Stomach (tissue), 4 donors: ENCODE data around the gene DCDC1.

Experiments
- CTCF ChIP-seq, 7 experiments: fragments of 450-650 bp in 4 of 7; fragments of 200-600 bp in 3 of 7; sonication (generic) in 3 of 7; IDR thresholded peaks; one replicate each; pipeline ENCODE4 v1.5.1; 2016 to 2019; ENCODE audit warnings: antibody characterized with exemption in 7 of 7, control low read depth in 2 of 7, mild to moderate bottlenecking in 1 of 7
- POLR2A ChIP-seq, 4 donors: fragments of 450-650 bp; IDR thresholded peaks; one replicate each; pipeline ENCODE4 v1.6.1; 2016; ENCODE audit warnings: antibody characterized with exemption in 4 of 4, control low read depth in 2 of 4, mild to moderate bottlenecking in 1 of 4, moderate library complexity in 1 of 4
- POLR2AphosphoS5 ChIP-seq, 3 donors: sonication (generic); formaldehyde crosslinking; IDR thresholded peaks; one replicate each; pipeline ENCODE4 v1.6.1; 2016; ENCODE audit warnings: antibody characterized with exemption in 3 of 3

DNA sequence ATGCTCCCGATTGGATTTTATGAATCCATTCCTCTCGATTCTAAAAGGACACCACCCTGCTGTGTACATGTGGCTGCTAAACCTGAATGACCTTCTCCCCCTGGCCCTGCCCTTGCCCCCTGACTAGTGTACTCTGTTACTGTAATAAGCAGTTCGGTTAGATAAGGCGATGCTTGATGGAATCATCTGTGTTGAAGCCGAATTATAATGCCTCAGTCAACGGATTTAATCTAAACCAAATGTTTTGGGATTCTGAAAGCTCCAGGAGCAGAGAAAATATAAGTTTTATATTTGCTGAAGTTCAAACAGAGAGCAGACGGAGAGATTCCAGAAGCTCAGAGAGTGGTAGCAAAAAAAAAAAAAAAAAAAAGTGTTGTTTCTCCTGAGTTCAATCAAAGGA, 508.0 kb downstream of the DCDC1 start:
- TF ChIP-seq CTCF (IDR thresholded peaks at IDR 0.05), result no peak
- TF ChIP-seq POLR2A (IDR thresholded peaks at IDR 0.05), result no peak
- TF ChIP-seq POLR2AphosphoS5 (IDR thresholded peaks at IDR 0.05), result no peak
